Glutamatergic neuron (in vitro differentiated cells): ENCODE results near the gene TCP11. TPM values are rescaled to one million over a fixed set of nuclear protein-coding genes. Genes with fewer than 3 reads are reported as not detected.

Source experiments
- DNase-seq: peaks from one replicate; pipeline ENCODE4 v3.0.0; 2022
- H3K27ac Mint-ChIP-seq: one replicate; pipeline ENCODE4 v1.8.0; 2020; ENCODE audit warnings: mild to moderate bottlenecking, mixed read lengths, inconsistent platforms; ENCODE audit not compliant: unreplicated experiment
- H3K27me3 Mint-ChIP-seq: one replicate; pipeline ENCODE4 v1.8.0; 2020; ENCODE audit warnings: mild to moderate bottlenecking, moderate library complexity, mixed read lengths, inconsistent platforms; ENCODE audit not compliant: unreplicated experiment
- H3K36me3 Mint-ChIP-seq: one replicate; pipeline ENCODE4 v1.8.0; 2020; ENCODE audit warnings: mild to moderate bottlenecking, mixed read lengths, inconsistent platforms; ENCODE audit not compliant: unreplicated experiment
- H3K4me1 Mint-ChIP-seq: one replicate; pipeline ENCODE4 v1.8.0; 2020; ENCODE audit warnings: mild to moderate bottlenecking, low read depth, mixed read lengths, inconsistent platforms; ENCODE audit not compliant: unreplicated experiment
- H3K4me3 Mint-ChIP-seq: one replicate; pipeline ENCODE4 v1.8.0; 2020; ENCODE audit warnings: mild to moderate bottlenecking, mixed read lengths, inconsistent platforms; ENCODE audit not compliant: unreplicated experiment
- H3K9me3 Mint-ChIP-seq: one replicate; pipeline ENCODE4 v1.8.0; 2020; ENCODE audit warnings: mild to moderate bottlenecking, moderate library complexity, mixed read lengths, inconsistent platforms; ENCODE audit not compliant: unreplicated experiment
- total RNA-seq: library from RNA; stranded (reverse); fragmentation: NEBNext Ultra II Directional; extraction: Animal tissue kit (Norgen Biotek cat#: 25700); gene quantifications from one replicate; pipeline ENCODE4 v1.2.1, GENCODE V29; 2021; ENCODE audit not compliant: unreplicated experiment
- TF ChIP-seq, protein P1 (sequence below): fragments of 200-600 bp; sonication (generic); IDR thresholded peaks from one replicate; pipeline ENCODE4 v1.5.0; 2021; ENCODE audit not compliant: partially characterized antibody, unreplicated experiment

The TCP11 gene
- total RNA-seq, 1 donor from 2014 or later, result not detected

DNA sequence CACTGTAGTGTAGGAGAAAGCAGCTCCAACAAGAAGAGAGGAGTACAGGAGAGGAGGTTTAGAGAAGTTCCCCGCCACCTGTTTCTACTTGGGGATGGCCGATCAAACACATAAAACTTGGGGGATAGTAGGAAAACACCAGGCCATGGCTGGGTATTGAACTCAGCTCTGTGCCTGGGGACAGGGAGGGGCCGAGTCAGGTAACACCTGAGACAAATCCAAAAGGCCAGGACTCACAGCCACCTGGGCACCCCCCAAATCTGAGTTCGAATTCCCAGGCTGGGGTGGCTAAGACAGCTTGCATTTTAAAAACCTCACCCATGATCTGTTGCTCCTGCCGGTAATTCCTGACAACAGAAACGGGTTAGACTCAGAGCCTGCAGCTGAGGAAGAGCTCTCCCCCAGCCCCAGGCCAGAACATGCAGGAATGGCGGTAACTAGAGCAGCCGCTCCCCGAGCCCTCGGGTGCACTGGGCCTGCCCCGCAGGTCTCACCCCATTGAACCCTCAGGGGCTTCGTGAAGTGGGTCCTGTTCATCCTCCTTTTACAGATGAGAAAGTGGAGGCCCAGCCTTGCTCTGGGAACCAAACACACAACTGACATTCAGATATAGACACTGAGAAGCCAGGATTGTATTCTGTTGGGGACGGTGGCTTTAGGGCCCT lies 61.0 kb downstream of the TCP11 start:
- Mint-ChIP-seq H3K4me1 (peaks cover 14% of the 10 kb centered on the region), H3K27me3 (peaks cover 10% of the 10 kb centered on the region), H3K36me3 (no peaks in the 10 kb centered on the region), H3K27ac (no peak overlapping the region), H3K4me3 (no peak overlapping the region), H3K9me3 (peaks cover 5% of the 10 kb centered on the region)
- no peak for DNase-seq
- TF ChIP-seq, protein P1, sequence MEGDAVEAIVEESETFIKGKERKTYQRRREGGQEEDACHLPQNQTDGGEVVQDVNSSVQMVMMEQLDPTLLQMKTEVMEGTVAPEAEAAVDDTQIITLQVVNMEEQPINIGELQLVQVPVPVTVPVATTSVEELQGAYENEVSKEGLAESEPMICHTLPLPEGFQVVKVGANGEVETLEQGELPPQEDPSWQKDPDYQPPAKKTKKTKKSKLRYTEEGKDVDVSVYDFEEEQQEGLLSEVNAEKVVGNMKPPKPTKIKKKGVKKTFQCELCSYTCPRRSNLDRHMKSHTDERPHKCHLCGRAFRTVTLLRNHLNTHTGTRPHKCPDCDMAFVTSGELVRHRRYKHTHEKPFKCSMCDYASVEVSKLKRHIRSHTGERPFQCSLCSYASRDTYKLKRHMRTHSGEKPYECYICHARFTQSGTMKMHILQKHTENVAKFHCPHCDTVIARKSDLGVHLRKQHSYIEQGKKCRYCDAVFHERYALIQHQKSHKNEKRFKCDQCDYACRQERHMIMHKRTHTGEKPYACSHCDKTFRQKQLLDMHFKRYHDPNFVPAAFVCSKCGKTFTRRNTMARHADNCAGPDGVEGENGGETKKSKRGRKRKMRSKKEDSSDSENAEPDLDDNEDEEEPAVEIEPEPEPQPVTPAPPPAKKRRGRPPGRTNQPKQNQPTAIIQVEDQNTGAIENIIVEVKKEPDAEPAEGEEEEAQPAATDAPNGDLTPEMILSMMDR, result no peak

DNA sequence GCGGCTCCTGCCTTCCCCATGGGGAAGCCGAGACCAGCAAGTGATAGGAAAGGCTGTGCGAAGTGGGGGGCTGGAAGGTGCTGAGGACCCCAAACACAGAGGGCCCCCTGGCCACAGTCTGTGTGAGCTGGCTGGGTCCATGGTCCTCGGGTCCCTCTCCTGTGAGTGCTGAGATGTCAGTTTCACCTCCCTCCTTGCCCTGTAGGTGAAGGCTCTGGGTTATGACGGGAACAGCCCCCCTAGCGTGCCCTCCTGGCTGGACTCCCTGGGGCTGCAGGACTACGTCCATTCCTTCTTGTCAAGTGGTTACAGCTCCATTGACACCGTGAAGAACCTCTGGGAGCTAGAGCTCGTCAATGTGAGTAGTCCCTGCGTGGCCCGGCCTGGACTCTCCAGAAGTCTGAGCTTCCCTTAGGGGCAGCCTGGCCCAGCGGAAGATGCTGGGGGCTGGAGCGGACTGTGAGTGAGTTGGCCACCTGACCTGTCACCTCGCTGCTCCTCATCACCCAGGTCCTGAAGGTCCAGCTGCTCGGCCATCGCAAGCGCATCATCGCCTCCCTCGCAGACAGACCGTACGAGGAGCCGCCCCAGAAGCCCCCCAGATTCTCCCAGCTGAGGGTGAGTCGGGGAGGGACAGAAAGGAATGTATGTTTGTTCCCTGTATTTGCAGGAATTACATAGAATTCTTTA lies 61.7 kb downstream of the TCP11 start:
- TF ChIP-seq, protein P1, result no peak
- Mint-ChIP-seq H3K4me3 (no peak overlapping the region), H3K9me3 (peaks cover 5% of the 10 kb centered on the region), H3K4me1 (peaks cover 11% of the 10 kb centered on the region), H3K36me3 (no peaks in the 10 kb centered on the region), H3K27me3 (peaks cover 10% of the 10 kb centered on the region), H3K27ac (no peak overlapping the region)
- DNase-seq, result no peak

DNA sequence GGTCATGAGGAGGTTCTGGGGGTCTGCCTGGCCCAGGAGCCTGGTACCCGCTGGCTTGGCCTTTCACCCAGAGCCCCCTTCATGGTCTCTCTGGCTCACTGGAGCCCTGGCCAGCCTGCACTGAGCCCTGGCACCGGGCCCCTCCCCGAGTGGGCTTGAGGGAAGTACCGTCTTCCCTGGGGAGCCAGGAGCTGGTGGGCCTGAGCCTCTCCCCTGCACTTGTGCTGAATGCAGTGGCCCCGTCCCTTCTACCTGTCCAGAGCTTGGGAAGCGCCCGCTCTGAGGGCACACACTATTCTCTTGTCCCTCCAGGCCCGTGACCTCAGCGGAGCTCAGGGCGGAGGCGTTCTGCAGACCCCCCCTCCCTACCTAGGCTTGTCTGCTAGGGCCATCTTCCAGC lies 62.2 kb downstream of the TCP11 start:
- Mint-ChIP-seq H3K27me3 (peaks cover 13% of the 10 kb centered on the region), H3K4me3 (no peak overlapping the region), H3K9me3 (peaks cover 5% of the 10 kb centered on the region), H3K4me1 (peaks cover 11% of the 10 kb centered on the region), H3K36me3 (no peaks in the 10 kb centered on the region), H3K27ac (no peak overlapping the region)
- no peak for DNase-seq
- TF ChIP-seq, protein P1, result no peak

DNA sequence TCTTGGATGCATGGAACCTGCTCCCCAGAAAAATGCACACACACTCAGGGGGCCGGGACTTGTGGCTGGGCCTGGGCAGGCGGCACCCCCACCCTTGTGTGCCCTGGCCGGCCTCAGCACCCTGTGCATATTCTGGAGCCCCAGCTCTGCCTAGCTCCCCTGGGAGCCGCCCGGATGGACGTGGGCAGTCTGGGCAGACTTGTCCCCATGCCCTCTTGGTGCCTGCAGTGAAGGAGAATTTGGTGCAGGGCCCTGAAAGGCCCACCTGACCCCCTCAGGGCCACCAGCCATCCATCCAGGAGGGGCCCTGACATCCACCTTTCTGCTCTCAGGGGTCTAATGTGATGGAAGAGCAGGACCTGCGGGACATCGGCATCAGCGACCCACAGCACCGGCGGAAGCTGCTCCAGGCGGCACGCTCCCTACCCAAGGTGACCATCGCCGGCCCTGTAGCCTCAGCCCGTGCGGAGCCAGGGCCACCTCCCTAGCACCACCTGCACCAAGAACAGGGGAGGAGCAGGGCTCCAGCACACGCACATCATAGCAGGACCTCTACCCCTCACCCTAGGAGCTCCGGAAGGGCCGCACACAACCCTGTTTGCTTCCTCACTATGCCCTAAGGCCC lies 62.8 kb downstream of the TCP11 start:
- TF ChIP-seq, protein P1, result no peak
- Mint-ChIP-seq H3K4me3 (no peak overlapping the region), H3K27me3 (peaks cover 12% of the 10 kb centered on the region), H3K4me1 (peaks cover 11% of the 10 kb centered on the region), H3K36me3 (no peaks in the 10 kb centered on the region), H3K9me3 (peaks cover 5% of the 10 kb centered on the region), H3K27ac (no peak overlapping the region)
- no peak for DNase-seq

DNA sequence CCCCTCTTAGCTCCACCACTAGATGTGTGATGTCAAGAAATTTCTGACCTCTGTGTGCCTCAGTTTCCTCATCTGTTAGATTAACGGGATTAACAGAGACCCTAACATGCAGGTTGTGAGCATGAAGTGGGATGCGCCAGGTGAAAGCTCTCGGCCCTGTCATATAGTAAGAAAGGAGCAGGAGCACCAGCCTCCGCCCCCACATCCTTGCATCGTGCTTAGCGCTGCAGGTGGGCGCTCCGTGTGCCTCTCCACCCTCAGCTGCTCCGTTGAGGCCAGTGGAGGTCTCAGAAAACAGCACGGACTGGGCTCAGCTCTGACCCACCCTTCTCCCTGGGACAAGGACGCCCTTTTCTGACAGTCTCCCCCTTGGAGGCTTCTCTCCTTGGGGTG lies 63.4 kb downstream of the TCP11 start:
- H3K4me1 Mint-ChIP-seq, result peaks cover 11% of the 10 kb centered on the region
- no peak for DNase-seq
- TF ChIP-seq, protein P1, result no peak
- no peaks in the 10 kb centered on the region for H3K36me3 Mint-ChIP-seq
- no peak overlapping the region for H3K27ac Mint-ChIP-seq
- H3K27me3 Mint-ChIP-seq, result peaks cover 15% of the 10 kb centered on the region
- no peak overlapping the region for H3K4me3 Mint-ChIP-seq
- peaks cover 5% of the 10 kb centered on the region for H3K9me3 Mint-ChIP-seq
